Ammon's horn (tissue), 1 donor: ENCODE data around the gene SPEM1.

Source experiments
- DNase-seq: peaks from one replicate; pipeline ENCODE4 v3.0.0-alpha.2; 2016; ENCODE audit warnings: low spot score

The SPEM1 gene

GRCh38 chr17:7421186-7421585 lies 1.1 kb downstream of the SPEM1 start:
- DNase-seq = no peak

DNA sequence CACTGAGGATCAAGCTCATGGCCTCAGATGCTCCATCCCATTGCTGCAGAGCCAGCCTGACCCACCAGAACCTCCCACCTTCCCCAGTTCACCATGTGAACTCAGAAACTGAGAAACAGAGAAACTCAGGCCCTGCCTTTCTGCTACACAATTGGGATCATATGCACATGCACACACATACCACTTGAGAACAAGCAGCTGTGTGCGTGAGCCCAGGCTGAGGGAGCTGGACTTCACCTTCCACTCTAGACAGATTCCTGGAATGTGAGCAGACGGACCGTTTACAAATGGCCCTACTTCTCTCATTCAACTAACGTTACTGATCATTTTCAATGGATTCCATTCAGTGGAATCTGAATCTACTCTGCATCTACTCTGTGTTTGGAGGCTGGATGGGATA lies 3.6 kb downstream of the SPEM1 start:
- no peak for DNase-seq

GRCh38 chr17:7425316-7425715 lies 5.2 kb downstream of the SPEM1 start, which contains the start of gene SPEM2:
Gene SPEM2 (plus strand): TSS chr17:7425616. CDS start chr17:7425689, 73 bp downstream.
- no peak for DNase-seq

- DNase-seq = no peak
Observed at GRCh38 chr17:7425756-7426155, 5.6 kb downstream of the SPEM1 start.

- no peak for DNase-seq
Observed at GRCh38 chr17:7426203-7426863, 6.2 kb downstream of the SPEM1 start.

GRCh38 chr17:7426896-7427489 lies 6.9 kb downstream of the SPEM1 start:
- DNase-seq = no peak

- no peak for DNase-seq
Observed at GRCh38 chr17:7427549-7427948, 7.4 kb downstream of the SPEM1 start.

DNA sequence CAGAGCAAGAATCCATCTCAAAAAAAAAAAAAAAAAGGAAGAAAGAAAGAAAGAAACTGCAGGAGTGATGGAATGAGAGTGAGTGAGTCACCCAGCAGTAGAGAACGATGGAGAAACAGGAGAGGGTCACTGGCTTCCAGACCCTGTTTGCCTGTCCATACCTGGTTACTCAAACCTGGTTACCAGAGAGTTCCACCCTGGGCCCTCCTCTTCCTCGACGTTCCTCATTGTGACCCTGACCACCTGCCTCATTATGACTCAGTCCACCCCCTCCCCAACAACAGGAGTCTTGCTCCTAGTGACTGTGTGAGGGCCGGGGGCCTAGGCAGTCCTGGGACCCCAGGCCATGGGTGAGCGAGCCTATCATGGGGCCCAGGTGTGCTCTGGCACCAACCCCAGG lies 8.4 kb downstream of the SPEM1 start, which contains the start of gene SPEM3:
Gene SPEM3 (plus strand): TSS at position 301 of the 400 bp plus-strand sequence. CDS start 46 bp downstream, at position 347.
- DNase-seq = no peak

DNA sequence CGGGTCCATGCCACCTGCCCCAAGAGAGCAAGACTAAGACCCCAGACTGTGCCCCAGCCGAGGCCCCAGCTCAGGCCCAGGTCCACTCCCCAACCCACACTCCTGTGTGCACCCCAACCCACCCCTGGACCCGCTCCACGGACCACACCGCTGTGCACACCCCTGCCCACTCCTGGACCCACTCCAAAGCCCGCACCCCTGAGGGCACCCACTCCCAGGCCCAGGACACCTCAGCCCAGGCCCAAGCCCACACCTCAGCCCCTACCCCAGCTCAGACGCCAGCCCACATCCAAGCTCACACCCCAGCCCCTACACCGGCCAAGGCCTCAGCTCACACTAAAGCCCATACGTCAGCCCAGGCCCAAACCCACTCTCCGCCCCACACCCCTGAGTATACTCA lies 9.6 kb downstream of the SPEM1 start:
- DNase-seq = no peak

DNA sequence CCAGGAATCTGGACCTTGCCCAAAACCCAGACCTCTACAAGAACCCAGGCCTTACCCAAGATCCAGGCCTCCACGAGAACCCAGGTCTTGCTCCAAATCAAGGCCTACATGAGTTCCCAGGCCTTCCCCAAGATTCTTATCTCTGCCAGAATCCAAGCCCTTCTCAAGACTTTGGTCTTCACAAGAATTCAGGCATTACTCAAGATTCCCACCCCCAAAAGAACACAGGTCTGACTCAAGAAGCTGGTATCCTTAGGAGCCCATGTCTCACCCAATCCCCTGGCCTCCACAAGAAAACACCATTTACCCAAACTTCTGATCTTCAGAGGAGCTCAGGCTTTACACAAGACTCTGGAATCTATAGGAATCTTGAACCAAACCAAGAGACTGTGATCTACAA lies 11.1 kb downstream of the SPEM1 start:
- no peak for DNase-seq

- DNase-seq = no peak
Observed at GRCh38 chr17:7432296-7432695, 12.2 kb downstream of the SPEM1 start.

- DNase-seq = no peak
Observed at GRCh38 chr17:7435676-7436555, 15.8 kb downstream of the SPEM1 start.

DNA sequence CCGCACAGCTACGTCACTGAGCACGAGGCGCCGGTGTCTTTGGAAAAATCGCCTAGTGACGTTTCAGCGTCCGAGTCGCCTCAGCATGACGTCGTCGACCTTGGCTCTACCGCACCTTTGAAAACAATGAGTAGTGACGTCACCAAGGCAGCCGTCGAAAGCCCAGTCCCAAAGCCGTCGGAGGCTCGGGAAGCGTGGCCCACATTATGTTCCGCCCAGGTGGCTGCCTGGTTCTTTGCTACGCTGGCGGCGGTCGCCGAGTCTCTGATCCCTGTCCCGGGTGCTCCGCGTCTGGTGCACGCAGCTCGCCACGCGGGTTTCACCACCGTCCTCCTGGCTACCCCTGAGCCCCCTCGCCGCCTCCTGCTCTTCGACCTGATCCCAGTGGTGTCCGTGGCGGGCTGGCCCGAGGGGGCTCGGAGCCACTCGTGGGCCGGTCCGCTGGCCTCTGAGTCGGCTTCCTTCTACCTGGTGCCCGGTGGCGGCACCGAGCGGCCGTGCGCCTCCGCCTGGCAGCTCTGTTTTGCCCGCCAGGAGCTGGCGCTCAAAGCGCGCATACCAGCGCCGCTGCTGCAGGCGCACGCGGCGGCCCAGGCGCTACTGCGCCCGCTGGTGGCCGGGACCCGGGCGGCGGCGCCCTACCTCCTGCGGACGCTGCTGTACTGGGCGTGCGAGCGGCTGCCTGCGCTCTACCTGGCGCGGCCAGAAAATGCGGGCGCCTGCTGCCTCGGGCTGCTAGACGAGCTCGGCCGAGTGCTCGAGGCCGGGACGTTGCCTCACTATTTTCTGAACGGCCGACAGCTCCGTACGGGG lies 16.6 kb downstream of the SPEM1 start:
- peak; percentile 81 for DNase-seq

GRCh38 chr17:7437369-7437863 lies 17.3 kb downstream of the SPEM1 start:
- DNase-seq = no peak

- DNase-seq = peak; percentile 78
Observed at GRCh38 chr17:7437950-7438614, 18.0 kb downstream of the SPEM1 start.

DNA sequence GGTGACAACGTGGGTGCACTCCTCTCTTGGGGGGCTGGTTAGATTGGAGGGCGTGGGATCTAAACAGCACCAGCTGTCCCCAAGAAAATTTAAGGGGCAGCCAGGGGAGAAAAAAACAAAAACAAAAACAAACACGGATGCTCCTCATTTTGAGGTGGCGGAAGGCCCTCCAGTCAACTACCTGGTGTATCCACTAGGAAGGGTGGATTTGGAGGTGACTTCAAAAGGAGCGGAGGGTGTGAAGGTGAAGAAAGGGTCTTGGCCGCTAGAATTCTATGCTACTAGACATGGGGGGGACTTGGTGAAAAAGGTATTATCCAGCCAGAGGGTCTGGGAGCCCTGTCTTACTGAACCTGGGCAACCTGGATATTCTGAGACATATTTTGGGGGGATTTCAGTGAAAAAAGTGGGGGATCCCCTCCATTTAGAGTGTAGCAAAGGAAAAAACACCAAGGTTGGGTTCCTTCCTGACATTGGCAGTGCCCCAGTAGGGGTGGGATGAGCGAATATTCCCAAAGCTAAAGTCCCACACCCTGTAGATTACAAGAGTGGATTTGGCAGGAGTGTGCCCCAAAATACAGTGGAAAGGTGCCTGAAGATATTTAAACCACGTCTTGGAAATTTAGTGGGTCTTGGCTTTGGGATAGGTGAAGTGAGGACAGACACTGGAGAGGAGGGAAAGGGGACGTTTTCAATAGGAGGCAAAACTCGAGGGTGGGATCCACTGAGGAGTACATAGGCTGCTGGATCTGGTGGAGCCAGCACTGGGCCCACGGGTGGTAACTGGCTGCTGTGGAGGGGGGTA lies 18.7 kb downstream of the SPEM1 start:
- DNase-seq = no peak

- no peak for DNase-seq
Observed at GRCh38 chr17:7439462-7440112, 19.5 kb downstream of the SPEM1 start, which contains the start of gene FGF11. Gene FGF11 (plus strand): TSS chr17:7439512. CDS start chr17:7439621, 109 bp downstream.

GRCh38 chr17:7440113-7440833 lies 20.1 kb downstream of the SPEM1 start:
- no peak for DNase-seq

DNA sequence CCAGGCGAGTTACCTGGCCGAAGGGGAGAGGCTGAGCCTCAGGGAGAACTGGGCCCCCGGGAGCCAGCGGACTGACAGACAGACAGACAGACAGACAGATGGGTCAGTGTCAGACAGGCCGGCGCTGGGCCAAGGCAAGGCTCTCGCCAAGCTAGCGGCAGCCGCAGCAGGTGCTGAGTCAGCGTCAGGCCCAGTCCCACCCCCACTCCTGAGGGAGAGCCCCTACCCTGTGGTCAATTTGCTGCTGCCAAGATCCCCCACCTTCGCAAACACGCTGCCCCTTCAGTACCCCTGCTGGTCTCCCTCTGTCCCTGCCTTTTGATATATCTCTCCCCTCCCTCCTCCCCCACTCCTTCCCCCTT lies 20.7 kb downstream of the SPEM1 start:
- peak; percentile 38 for DNase-seq
